Measurements from ENCODE around the gene CEP104. TPM values are rescaled to one million over a fixed set of nuclear protein-coding genes. Genes with fewer than 3 reads are reported as not detected.

Gene CEP104
- polyA plus RNA-seq, 1 donor from 2014 or later, result 8.1 TPM

DNA sequence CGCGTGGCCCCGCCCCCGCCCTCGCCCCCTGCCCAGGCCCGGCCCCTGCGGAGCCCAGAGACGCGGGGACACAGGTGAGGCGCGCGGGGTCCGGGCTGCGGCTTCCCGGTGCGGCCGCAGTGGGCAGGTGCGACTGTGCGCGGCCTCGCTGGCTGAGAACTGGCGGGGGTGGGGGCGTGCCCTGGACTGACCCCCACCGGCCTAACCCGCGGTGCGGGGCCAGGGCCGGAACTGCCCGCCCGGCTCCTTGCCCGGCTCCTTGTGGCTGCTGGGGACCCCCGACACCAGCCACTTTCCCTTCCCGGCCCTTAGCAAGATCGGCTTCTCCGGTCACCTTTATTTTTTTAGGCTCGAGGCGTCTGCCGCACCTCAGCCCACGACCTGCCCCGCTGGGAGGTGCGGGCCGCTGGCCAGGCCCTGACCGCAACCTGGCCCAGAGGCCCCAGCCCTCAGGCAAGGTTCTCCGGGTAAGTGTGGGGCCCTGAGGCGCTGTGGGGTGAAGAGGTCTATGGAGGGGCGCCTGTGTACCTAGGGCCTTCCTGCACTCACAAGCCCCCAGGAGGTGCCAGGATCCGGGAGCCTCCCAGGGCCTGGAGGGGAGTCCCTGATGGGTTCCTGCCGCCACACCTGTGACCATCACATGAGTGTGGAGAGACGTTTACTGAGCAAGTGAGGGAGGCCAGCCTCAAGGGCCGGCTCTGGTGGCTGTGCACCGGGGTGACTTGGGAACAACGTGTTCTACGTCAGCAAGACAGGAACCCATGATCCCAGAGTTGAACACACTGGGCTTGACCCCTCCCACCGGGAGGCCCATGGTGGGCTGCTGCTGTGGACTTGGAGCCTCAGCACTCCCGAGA is 84.1 kb downstream of the CEP104 start, which contains the start of gene SMIM1:
TSS of gene SMIM1 (plus strand) at position 35 of the 857 bp plus-strand sequence. CDS start 2,625 bp downstream, outside the sequence.
- Histone ChIP-seq H4K20me1 (ENCODE audit: insufficient read depth) (no peaks in the 10 kb centered on the region), H3K79me2 (replicated peaks; ENCODE audit: insufficient read depth, low read length) (no peaks in the 10 kb centered on the region), H3F3A (ENCODE audit: insufficient read depth, low read length, poor library complexity, severe bottlenecking) (no peaks in the 10 kb centered on the region), H3K9me3 (ENCODE audit: low read length) (no peaks in the 10 kb centered on the region), H3K9me2 (ENCODE audit: insufficient read depth, low read length) (no peaks in the 10 kb centered on the region), H3K36me3 (ENCODE audit: insufficient read depth, low read length) (no peaks in the 10 kb centered on the region), H2AFZ (ENCODE audit: low read depth, low read length) (no peak within 1 kb of the TSS), H3K4me3 (ENCODE audit: low read length) (peak within 1 kb of the TSS; percentile 55), H3K4me2 (ENCODE audit: low read length) (no peak within 1 kb of the TSS), H3K27ac (ENCODE audit: low read length) (no peak within 1 kb of the TSS), H3K27me3 (ENCODE audit: insufficient read depth, low read depth, low read length) (peaks cover 4% of the 10 kb centered on the region), H3K9ac (ENCODE audit: low read length) (no peak within 1 kb of the TSS)
- TF ChIP-seq, protein P1, sequence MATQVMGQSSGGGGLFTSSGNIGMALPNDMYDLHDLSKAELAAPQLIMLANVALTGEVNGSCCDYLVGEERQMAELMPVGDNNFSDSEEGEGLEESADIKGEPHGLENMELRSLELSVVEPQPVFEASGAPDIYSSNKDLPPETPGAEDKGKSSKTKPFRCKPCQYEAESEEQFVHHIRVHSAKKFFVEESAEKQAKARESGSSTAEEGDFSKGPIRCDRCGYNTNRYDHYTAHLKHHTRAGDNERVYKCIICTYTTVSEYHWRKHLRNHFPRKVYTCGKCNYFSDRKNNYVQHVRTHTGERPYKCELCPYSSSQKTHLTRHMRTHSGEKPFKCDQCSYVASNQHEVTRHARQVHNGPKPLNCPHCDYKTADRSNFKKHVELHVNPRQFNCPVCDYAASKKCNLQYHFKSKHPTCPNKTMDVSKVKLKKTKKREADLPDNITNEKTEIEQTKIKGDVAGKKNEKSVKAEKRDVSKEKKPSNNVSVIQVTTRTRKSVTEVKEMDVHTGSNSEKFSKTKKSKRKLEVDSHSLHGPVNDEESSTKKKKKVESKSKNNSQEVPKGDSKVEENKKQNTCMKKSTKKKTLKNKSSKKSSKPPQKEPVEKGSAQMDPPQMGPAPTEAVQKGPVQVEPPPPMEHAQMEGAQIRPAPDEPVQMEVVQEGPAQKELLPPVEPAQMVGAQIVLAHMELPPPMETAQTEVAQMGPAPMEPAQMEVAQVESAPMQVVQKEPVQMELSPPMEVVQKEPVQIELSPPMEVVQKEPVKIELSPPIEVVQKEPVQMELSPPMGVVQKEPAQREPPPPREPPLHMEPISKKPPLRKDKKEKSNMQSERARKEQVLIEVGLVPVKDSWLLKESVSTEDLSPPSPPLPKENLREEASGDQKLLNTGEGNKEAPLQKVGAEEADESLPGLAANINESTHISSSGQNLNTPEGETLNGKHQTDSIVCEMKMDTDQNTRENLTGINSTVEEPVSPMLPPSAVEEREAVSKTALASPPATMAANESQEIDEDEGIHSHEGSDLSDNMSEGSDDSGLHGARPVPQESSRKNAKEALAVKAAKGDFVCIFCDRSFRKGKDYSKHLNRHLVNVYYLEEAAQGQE (IDR thresholded peaks at IDR 0.05; ENCODE audit: borderline replicate concordance), result no peak
- TF ChIP-seq RAD21 (conservative IDR thresholded peaks at IDR 0.05) (no peak), POLR2AphosphoS5 (IDR thresholded peaks at IDR 0.05) (no peak), EZH2 (IDR thresholded peaks at IDR 0.05; ENCODE audit: borderline replicate concordance, insufficient read depth, low read length, poor library complexity, severe bottlenecking) (no peak), MXI1 (conservative IDR thresholded peaks at IDR 0.05; ENCODE audit: poor library complexity, severe bottlenecking) (no peak)
- TF ChIP-seq, protein P2, sequence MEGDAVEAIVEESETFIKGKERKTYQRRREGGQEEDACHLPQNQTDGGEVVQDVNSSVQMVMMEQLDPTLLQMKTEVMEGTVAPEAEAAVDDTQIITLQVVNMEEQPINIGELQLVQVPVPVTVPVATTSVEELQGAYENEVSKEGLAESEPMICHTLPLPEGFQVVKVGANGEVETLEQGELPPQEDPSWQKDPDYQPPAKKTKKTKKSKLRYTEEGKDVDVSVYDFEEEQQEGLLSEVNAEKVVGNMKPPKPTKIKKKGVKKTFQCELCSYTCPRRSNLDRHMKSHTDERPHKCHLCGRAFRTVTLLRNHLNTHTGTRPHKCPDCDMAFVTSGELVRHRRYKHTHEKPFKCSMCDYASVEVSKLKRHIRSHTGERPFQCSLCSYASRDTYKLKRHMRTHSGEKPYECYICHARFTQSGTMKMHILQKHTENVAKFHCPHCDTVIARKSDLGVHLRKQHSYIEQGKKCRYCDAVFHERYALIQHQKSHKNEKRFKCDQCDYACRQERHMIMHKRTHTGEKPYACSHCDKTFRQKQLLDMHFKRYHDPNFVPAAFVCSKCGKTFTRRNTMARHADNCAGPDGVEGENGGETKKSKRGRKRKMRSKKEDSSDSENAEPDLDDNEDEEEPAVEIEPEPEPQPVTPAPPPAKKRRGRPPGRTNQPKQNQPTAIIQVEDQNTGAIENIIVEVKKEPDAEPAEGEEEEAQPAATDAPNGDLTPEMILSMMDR (IDR thresholded peaks at IDR 0.05; ENCODE audit: poor library complexity, severe bottlenecking), result no peak

DNA sequence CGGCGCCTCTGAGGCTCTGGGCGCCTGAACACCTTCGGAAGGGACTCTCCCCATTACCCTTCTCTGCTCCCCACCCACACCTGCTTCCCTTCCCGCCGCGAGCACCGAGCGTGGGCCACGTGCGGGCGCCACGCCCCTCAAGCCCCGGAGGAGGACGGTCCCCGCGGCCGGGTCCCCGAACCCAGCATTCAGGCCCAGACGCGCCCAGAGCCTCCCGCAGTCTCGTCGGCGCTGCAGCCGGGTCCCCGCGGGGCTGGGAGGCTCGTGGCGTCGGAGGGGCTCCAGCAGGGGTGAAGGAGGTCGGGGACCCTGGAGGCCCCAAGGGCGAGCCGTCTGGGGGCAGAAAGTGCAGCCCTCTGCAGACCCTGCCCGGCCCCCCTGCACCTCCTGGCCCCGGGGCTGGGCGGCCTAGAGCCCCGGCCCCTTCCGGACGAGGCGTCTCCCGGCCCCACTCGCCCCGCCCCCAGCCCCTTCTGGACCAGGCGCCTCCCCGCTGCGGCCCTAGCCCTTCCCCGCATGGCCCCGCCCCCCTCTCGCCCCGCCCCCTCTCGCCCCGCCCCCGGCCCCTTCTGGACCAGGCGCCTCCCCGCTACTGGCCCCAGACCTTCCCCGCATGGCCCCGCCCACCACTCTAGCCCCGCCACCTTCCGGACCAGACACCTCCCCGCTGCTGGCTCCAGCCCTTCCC is 84.8 kb downstream of the CEP104 start:
- peaks cover 4% of the 10 kb centered on the region for H3K27me3 ChIP-seq (ENCODE audit: insufficient read depth, low read depth, low read length)
- no peak overlapping the region for H3K9ac ChIP-seq (ENCODE audit: low read length)

More for the DNA sequence above, 84.8 kb downstream of the CEP104 start:
- Histone ChIP-seq H3K9me3 (ENCODE audit: low read length) (no peaks in the 10 kb centered on the region), H4K20me1 (ENCODE audit: insufficient read depth) (no peaks in the 10 kb centered on the region), H3K4me3 (ENCODE audit: low read length) (peak overlapping the region; percentile 55), H3K27ac (ENCODE audit: low read length) (no peak overlapping the region), H3K4me2 (ENCODE audit: low read length) (no peak overlapping the region), H3K36me3 (ENCODE audit: insufficient read depth, low read length) (no peaks in the 10 kb centered on the region), H2AFZ (ENCODE audit: low read depth, low read length) (no peak overlapping the region), H3K9me2 (ENCODE audit: insufficient read depth, low read length) (no peaks in the 10 kb centered on the region), H3F3A (ENCODE audit: insufficient read depth, low read length, poor library complexity, severe bottlenecking) (no peaks in the 10 kb centered on the region), H3K79me2 (replicated peaks; ENCODE audit: insufficient read depth, low read length) (no peaks in the 10 kb centered on the region)
- TF ChIP-seq SMC3 (conservative IDR thresholded peaks at IDR 0.05; ENCODE audit: poor library complexity), result no peak
- no peak for TF ChIP-seq MXI1 (conservative IDR thresholded peaks at IDR 0.05; ENCODE audit: poor library complexity, severe bottlenecking)
- TF ChIP-seq, protein P1 (IDR thresholded peaks at IDR 0.05; ENCODE audit: borderline replicate concordance), result no peak
- TF ChIP-seq RAD21 (conservative IDR thresholded peaks at IDR 0.05), result no peak
- TF ChIP-seq TAF1 (IDR thresholded peaks at IDR 0.05; ENCODE audit: low read depth), result no peak
- TF ChIP-seq, protein P2 (IDR thresholded peaks at IDR 0.05; ENCODE audit: poor library complexity, severe bottlenecking), result no peak
- TF ChIP-seq POLR2AphosphoS5 (IDR thresholded peaks at IDR 0.05), result no peak
- TF ChIP-seq EP300 (conservative IDR thresholded peaks at IDR 0.05; ENCODE audit: poor library complexity, severe bottlenecking), result no peak
- no peak for TF ChIP-seq EZH2 (IDR thresholded peaks at IDR 0.05; ENCODE audit: borderline replicate concordance, insufficient read depth, low read length, poor library complexity, severe bottlenecking)

Data from neural cell (in vitro differentiated cells).